PFSK-1 (cell line): ENCODE results near the gene ZFAND2A.

Source experiments
- FOXP2 ChIP-seq: optimal IDR thresholded peaks from 2 replicates; pipeline ENCODE3; 2011; ENCODE audit warnings: borderline replicate concordance, control low read depth, inconsistent platforms; ENCODE audit not compliant: insufficient read depth; ENCODE audit errors: extremely low read length, extremely low read depth
- POLR2AphosphoS5 ChIP-seq: IDR thresholded peaks from 2 replicates; pipeline ENCODE4 v1.6.1; 2012; ENCODE audit warnings: low read depth, mild to moderate bottlenecking, control low read depth, low read length, moderate library complexity
- REST ChIP-seq, 2 experiments: IDR thresholded peaks; 2 replicates each; pipeline versions ENCODE4 v1.6.1 to v1.8.0; 2011 to 2012; ENCODE audit warnings: low read depth in 2 of 2, low read length in 2 of 2, control low read depth in 1 of 2, inconsistent platforms in 1 of 2, mild to moderate bottlenecking in 1 of 2, moderate library complexity in 1 of 2; ENCODE audit not compliant: insufficient read depth in 1 of 2
- SIN3A ChIP-seq: IDR thresholded peaks from 2 replicates; pipeline ENCODE4 v1.6.1; 2012; ENCODE audit warnings: mild to moderate bottlenecking, low read length, moderate library complexity, borderline replicate concordance; ENCODE audit not compliant: insufficient read depth
- TAF1 ChIP-seq: IDR thresholded peaks from 2 replicates; pipeline ENCODE4 v1.6.1; 2012; ENCODE audit warnings: low read length, control low read depth, borderline replicate concordance; ENCODE audit not compliant: insufficient read depth

ZFAND2A gene

GRCh38 chr7:1144269-1144771 lies 15.7 kb downstream of the ZFAND2A start:
- no peak for TF ChIP-seq TAF1
- no peak for TF ChIP-seq SIN3A
- no peak for TF ChIP-seq POLR2AphosphoS5
- TF ChIP-seq REST (IDR thresholded peaks at IDR 0.05; ENCODE audit: insufficient read depth in 1 of 2, low read depth in 2 of 2, low read length in 2 of 2): no peak
- no peak for TF ChIP-seq FOXP2

GRCh38 chr7:1142051-1142635 lies 17.9 kb downstream of the ZFAND2A start:
- TF ChIP-seq POLR2AphosphoS5 (no peak), REST (IDR thresholded peaks at IDR 0.05; ENCODE audit: insufficient read depth in 1 of 2, low read depth in 2 of 2, low read length in 2 of 2) (no peak), SIN3A (no peak), TAF1 (no peak), FOXP2 (no peak)

GRCh38 chr7:1141651-1142050 lies 18.3 kb downstream of the ZFAND2A start:
- TF ChIP-seq POLR2AphosphoS5: no peak
- TF ChIP-seq TAF1: no peak
- no peak for TF ChIP-seq FOXP2
- no peak for TF ChIP-seq REST (IDR thresholded peaks at IDR 0.05; ENCODE audit: insufficient read depth in 1 of 2, low read depth in 2 of 2, low read length in 2 of 2)
- no peak for TF ChIP-seq SIN3A

- no peak for TF ChIP-seq TAF1
- TF ChIP-seq SIN3A: no peak
- no peak for TF ChIP-seq FOXP2
- TF ChIP-seq POLR2AphosphoS5: no peak
- no peak for TF ChIP-seq REST (IDR thresholded peaks at IDR 0.05; ENCODE audit: insufficient read depth in 1 of 2, low read depth in 2 of 2, low read length in 2 of 2)
Measured at GRCh38 chr7:1140476-1141104, 19.4 kb downstream of the ZFAND2A start.
